AG04450 (cell line): ENCODE measurements around the gene MYO7B. TPM values are rescaled to one million over a fixed set of nuclear protein-coding genes. Genes with fewer than 3 reads are reported as not detected.

Source experiments
- CTCF ChIA-PET: fragments of 300-600, 350-600 bp; formaldehyde crosslinking; extraction: SDS; loops from one replicate; lab custom pipeline; 2022; ENCODE audit warnings: antibody characterized with exemption, inconsistent platforms; lab: Charles Lee
- POLR2A ChIA-PET: fragments of 350-600 bp; formaldehyde crosslinking; extraction: SDS; loops from one replicate; lab custom pipeline; 2021; ENCODE audit warnings: antibody characterized with exemption, inconsistent platforms; lab: Yijun Ruan, JAX
- DNase-seq: peaks from one replicate; pipeline ENCODE4 v3.0.0-alpha.2; 2011; ENCODE audit warnings: low read depth, low spot score
- H3K27ac ChIP-seq: one replicate; pipeline ENCODE4 v1.5.1; 2012; ENCODE audit warnings: low read depth, low read length, control low read depth
- H3K27me3 ChIP-seq: one replicate; pipeline ENCODE4 v1.6.0; 2012; ENCODE audit warnings: low read length; ENCODE audit not compliant: control insufficient read depth, insufficient read depth
- H3K4me3 ChIP-seq: 2 replicates; pipeline ENCODE4 v1.5.1; 2011; ENCODE audit warnings: mild to moderate bottlenecking, low read depth, low read length, control low read depth
- H3K9me3 ChIP-seq: 2 replicates; pipeline ENCODE4 v1.5.1; 2012; ENCODE audit warnings: low read length; ENCODE audit not compliant: control insufficient read depth, insufficient read depth
- CTCF ChIP-seq: IDR thresholded peaks from 2 replicates; pipeline ENCODE4 v1.5.1; 2011; ENCODE audit warnings: low read depth, low read length, control low read depth, inconsistent platforms
- polyA plus RNA-seq: library from polyadenylated mRNA; depleted of rRNA; stranded (reverse); fragments of >200 nt; gene quantifications from 2 replicates; pipeline ENCODE4 v1.2.3, GENCODE V29; 2011

Gene MYO7B
- polyA plus RNA-seq, 1 experiment, result 0.02 TPM

DNA sequence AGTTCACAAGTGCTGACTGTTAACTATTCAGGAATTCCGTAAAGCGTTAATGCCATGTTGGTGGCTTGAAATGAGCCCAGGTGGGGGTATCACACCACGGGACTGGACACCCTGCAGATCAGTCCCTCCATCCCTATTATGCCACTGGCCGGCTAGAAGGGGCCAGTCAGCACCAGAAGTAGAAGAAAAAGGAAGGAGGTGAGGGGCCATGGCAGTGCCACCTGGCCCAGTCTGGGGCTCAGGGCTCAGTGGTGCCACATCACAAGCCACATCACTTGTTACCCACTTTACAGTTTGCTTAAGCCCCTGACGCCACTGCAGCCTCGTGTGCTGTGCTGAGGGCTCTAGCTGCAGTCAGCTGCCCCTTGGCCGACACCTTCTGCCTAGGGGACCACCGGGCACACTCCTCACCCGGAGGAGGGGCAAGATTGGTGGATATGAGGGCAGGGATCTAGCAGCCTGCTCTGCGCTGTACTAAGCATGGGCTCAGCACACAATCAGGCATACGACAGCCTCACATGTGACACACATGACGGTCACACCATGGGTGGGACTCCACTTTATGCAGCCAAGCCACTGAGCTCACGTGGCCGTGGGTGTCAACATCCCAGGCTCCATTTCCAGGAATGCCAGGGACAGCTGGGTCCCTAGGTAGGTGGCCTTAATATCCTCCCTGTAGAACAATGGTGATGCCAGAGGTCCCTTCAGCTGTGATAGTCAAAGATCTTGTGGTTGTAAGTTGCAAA lies 136.2 kb downstream of the MYO7B start:
- H3K4me3 ChIP-seq, result no peak overlapping the region
- H3K27me3 ChIP-seq, result peaks cover 3% of the 10 kb centered on the region
- POLR2A ChIA-PET, result interaction anchor here (1.2 kb wide), 1 partner anchor 145 kb away, joined by 3 read pairs; no protein-coding TSS in a partner anchor
- no peak for DNase-seq
- no peak overlapping the region for H3K27ac ChIP-seq
- CTCF ChIA-PET, result no interaction called here
- H3K9me3 ChIP-seq, result no peaks in the 10 kb centered on the region; the same call in 1 of the 2 replicates
- no peak for TF ChIP-seq CTCF

DNA sequence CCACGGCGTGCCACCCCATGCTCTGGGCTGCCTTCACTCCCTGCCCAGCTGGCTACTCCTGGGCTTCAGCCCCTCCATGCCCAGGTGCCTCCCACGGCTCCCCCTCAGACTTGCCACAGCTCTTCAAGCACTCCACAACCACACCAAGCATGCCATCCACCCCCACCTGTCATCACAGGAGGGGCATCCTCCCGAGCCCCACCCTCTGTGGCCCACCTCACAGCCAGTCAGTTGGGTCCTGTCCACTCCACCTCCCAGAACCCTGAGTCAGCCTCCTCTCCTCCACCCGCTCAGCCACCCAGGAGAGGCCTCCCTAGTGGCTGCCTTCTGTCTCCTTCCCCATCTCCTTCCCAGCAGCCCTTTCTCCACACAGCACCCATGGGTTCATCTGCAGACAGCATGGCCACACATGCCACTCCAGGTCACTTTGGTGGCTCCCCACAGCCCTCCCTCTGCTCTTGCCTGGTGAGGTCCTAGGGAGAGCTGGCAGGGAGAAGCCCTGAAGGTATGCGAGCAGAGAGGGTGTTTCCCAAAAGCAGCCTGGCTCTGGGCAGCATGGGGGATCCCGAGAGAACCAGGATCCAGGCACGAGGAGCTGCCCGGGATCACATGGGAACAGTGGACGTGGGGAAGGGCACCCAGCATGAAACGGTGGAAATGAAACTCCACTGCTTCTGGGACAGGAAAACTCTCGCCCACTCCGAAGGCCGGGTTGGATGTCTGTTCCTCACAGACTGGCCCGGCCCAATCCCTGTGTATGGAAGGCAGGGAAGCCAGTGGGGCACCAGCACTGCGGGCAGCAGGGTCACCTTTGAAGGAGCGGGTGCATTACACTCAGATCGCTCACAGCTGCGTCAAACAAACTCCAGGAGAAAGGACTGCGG lies 137.1 kb downstream of the MYO7B start:
- no peaks in the 10 kb centered on the region; the same call in 1 of the 2 replicates for H3K9me3 ChIP-seq
- DNase-seq, result no peak
- peaks cover 8% of the 10 kb centered on the region for H3K27me3 ChIP-seq
- ChIA-PET CTCF (no interaction called here), POLR2A (interaction anchor here (1.2 kb wide), 1 partner anchor 146 kb away, joined by 3 read pairs; no protein-coding TSS in a partner anchor)
- no peak overlapping the region for H3K4me3 ChIP-seq
- H3K27ac ChIP-seq, result no peak overlapping the region
- TF ChIP-seq CTCF, result no peak

GRCh38 chr2:127673291-127674069 lies 138.0 kb downstream of the MYO7B start:
- ChIA-PET CTCF (no interaction called here), POLR2A (no interaction called here)
- Histone ChIP-seq H3K4me3 (peak overlapping the region; percentile 63), H3K9me3 (no peaks in the 10 kb centered on the region; the same call in 1 of the 2 replicates), H3K27ac (no peak overlapping the region), H3K27me3 (peaks cover 16% of the 10 kb centered on the region)
- no peak for TF ChIP-seq CTCF
- no peak for DNase-seq

DNA sequence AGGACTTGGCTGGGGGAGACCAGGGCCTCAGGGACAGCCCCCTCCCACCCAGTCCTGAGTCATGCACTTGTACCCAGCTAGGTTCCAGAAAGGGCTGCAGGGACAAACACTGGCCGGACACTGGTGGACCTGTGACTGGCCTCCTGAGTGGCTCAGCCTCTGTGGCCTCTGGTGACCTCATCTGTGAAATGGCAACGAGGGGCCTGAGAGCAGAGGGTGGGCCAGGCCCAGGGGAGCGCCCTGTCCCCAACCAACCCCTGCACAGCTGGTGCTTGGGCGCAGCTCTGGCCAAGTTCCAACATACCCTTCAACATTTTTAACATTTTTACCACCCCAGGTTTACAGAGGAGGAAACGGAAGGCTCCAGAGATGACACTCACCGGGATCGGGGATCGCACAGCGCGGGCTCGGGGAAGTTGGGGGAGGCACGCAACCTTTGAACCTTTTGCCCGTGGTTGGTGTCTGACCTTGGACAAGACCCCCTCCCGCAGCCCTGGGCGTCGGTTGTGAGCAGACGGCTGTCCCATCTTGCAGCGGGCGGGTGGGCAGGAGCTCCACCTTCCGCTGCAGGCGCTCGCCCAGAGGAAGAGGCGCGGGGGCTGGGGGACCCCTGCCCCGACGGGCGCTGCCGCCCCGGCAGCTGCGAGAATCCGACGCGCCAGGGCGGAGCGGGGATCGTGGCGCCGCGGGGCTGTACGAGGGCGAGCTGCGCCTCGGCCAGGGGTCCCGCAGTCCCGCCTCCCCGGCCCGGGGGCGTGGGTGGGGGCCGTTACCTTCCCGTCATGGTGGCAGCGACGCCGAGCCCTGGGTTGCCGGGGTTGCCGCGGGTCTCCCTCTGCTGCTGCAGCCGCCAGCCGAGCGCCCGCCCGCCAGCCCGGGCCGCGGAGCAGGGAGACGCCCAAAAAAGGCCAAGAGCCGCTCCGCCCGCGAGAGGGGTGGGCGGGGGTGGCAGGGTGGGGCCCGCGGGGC lies 139.0 kb downstream of the MYO7B start:
- H3K27ac ChIP-seq, result no peak overlapping the region
- TF ChIP-seq CTCF, result no peak
- POLR2A ChIA-PET, result interaction anchor here (1.0 to 1.3 kb wide), 3 partner anchors 89 to 380 kb away, joined by 3 to 7 read pairs (median 3); partner anchors contain the start of genes ERCC3 and IWS1

More for the DNA sequence above, 139.0 kb downstream of the MYO7B start:
- CTCF ChIA-PET, result no interaction called here
- no peaks in the 10 kb centered on the region; the same call in 1 of the 2 replicates for H3K9me3 ChIP-seq
- H3K4me3 ChIP-seq, result peak overlapping the region; percentile 63
- no peak for DNase-seq
- peaks cover 17% of the 10 kb centered on the region for H3K27me3 ChIP-seq
